ENCODE results near the gene OSBPL3.

OSBPL3 gene

GRCh38 chr7:24788961-24789576 lies 190.9 kb downstream of the OSBPL3 start:
- no peak for DNase-seq

- no peak for DNase-seq
Measured at GRCh38 chr7:24788075-24788474, 191.9 kb downstream of the OSBPL3 start.

GRCh38 chr7:24786941-24787340 lies 193.0 kb downstream of the OSBPL3 start:
- DNase-seq = peak; percentile 42

GRCh38 chr7:24786306-24786705 lies 193.7 kb downstream of the OSBPL3 start:
- no peak for DNase-seq

GRCh38 chr7:24784277-24784676 lies 195.7 kb downstream of the OSBPL3 start:
- no peak for DNase-seq

GRCh38 chr7:24783698-24784097 lies 196.3 kb downstream of the OSBPL3 start:
- no peak for DNase-seq

- DNase-seq = no peak
Measured at GRCh38 chr7:24781106-24781505, 198.9 kb downstream of the OSBPL3 start.

GRCh38 chr7:24779283-24779655 lies 200.7 kb downstream of the OSBPL3 start:
- no peak for DNase-seq

- DNase-seq = peak; percentile 28
Measured at GRCh38 chr7:24778543-24779282, 201.3 kb downstream of the OSBPL3 start.

GRCh38 chr7:24777806-24778205 lies 202.2 kb downstream of the OSBPL3 start:
- DNase-seq = no peak

GRCh38 chr7:24773646-24774045 lies 206.3 kb downstream of the OSBPL3 start:
- no peak for DNase-seq

- DNase-seq = no peak
Measured at GRCh38 chr7:24769851-24770250, 210.1 kb downstream of the OSBPL3 start.

GRCh38 chr7:24769014-24769830 lies 210.8 kb downstream of the OSBPL3 start:
- no peak for DNase-seq

- DNase-seq = no peak
Measured at GRCh38 chr7:24767878-24768569, 212.0 kb downstream of the OSBPL3 start.

- DNase-seq = no peak
Measured at GRCh38 chr7:24764972-24765744, 214.8 kb downstream of the OSBPL3 start.

- DNase-seq = no peak
Measured at GRCh38 chr7:24764011-24764410, 216.0 kb downstream of the OSBPL3 start.

- no peak for DNase-seq
Measured at GRCh38 chr7:24763303-24763901, 216.6 kb downstream of the OSBPL3 start.

GRCh38 chr7:24762771-24763170 lies 217.2 kb downstream of the OSBPL3 start:
- DNase-seq = no peak

GRCh38 chr7:24760968-24761367 lies 219.0 kb downstream of the OSBPL3 start:
- DNase-seq = no peak

- DNase-seq = no peak
Measured at GRCh38 chr7:24757353-24758275, 222.4 kb downstream of the OSBPL3 start, which contains the start of gene GSDME. Gene GSDME, minus strand, starts transcription at chr7:24757464. Its CDS starts 7,690 bp downstream, at chr7:24749774.
